Adipocyte (in vitro differentiated cells): ENCODE measurements around the gene SH3BP1.
"Not testable (repeated sequence)": the region's sequence is repeated elsewhere in the genome, so short reads cannot be mapped to it uniquely, and the experiment has no call there.

Experiments used
- DNase-seq: peaks from one replicate; pipeline ENCODE4 v3.0.0-alpha.2; 2015; ENCODE audit warnings: low read depth
- H3K27me3 ChIP-seq: replicated peaks from 2 replicates; pipeline ENCODE4 v1.7.0; 2013; ENCODE audit warnings: mild to moderate bottlenecking, low read length, moderate library complexity; ENCODE audit not compliant: control insufficient read depth, insufficient read depth
- H3K36me3 ChIP-seq: 2 replicates; pipeline ENCODE4 v1.7.0; 2013; ENCODE audit warnings: low read length, mild to moderate bottlenecking, moderate library complexity; ENCODE audit not compliant: control insufficient read depth, insufficient read depth, severe bottlenecking
- H3K4me1 ChIP-seq: 2 replicates; pipeline ENCODE4 v1.7.0; 2013; ENCODE audit warnings: mild to moderate bottlenecking, low read length, moderate library complexity; ENCODE audit not compliant: control insufficient read depth, insufficient read depth
- H3K4me3 ChIP-seq: 2 replicates; pipeline ENCODE4 v1.7.0; 2013; ENCODE audit warnings: mild to moderate bottlenecking, low read length, moderate library complexity
- H3K9ac ChIP-seq: 2 replicates; pipeline ENCODE4 v1.7.0; 2013; ENCODE audit warnings: mild to moderate bottlenecking, low read length, moderate library complexity
- H3K9me3 ChIP-seq: 2 replicates; pipeline ENCODE4 v1.7.0; 2013; ENCODE audit warnings: mild to moderate bottlenecking, low read length, moderate library complexity; ENCODE audit not compliant: control insufficient read depth

Gene SH3BP1

DNA sequence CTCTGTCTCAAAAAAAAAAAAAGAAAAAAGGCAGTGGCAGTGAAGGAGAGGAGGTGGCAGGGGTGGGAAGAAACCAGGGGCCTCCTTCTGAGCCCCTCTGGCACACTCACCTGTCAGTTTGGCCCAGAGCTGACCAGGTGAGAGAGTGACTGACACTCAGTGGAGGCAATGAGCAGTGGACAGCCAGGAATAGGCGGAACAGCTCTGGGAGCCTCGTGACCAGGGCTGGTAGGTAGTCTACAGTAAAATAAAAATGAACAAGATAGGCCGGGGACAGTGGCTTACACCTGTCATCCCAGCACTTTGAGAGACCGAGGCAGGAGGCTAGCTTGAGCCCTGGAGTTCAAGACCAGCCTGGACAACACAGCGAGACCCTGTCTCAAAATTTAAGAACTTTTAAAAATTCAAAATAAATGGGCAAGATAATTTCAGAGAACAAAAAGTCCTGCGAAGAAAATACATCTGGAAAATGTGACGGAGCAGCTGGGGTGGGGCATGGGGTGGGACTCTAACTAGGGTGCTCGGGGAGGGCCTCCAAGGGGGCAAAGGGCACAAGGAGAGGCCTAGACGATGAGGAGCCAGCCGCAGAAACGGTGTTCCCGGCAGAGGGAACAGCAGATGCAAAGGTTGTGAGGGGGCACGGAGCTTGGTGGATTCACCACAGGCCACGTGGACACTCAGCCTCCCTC, 15.2 kb downstream of the SH3BP1 start:
- H3K9ac ChIP-seq = no peak overlapping the region
- no peaks in the 10 kb centered on the region for H3K9me3 ChIP-seq
- H3K27me3 ChIP-seq = no peaks in the 10 kb centered on the region
- peaks cover 11% of the 10 kb centered on the region for H3K4me1 ChIP-seq
- peaks cover 18% of the 10 kb centered on the region for H3K36me3 ChIP-seq
- no peak overlapping the region for H3K4me3 ChIP-seq
- DNase-seq = no peak

DNA sequence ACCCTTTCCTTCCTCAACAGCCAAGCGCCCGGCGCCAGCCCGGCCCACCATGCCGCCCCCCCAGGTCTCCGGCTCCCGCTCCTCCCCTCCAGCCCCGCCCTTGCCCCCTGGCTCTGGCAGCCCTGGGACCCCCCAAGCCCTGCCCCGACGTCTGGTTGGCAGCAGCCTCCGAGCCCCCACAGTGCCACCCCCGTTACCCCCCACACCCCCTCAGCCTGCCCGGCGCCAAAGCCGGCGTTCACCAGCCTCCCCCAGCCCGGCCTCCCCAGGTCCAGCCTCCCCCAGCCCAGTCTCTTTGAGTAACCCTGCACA, 15.7 kb downstream of the SH3BP1 start:
- Histone ChIP-seq H3K9me3 (no peaks in the 10 kb centered on the region), H3K4me1 (peaks cover 15% of the 10 kb centered on the region)

DNA sequence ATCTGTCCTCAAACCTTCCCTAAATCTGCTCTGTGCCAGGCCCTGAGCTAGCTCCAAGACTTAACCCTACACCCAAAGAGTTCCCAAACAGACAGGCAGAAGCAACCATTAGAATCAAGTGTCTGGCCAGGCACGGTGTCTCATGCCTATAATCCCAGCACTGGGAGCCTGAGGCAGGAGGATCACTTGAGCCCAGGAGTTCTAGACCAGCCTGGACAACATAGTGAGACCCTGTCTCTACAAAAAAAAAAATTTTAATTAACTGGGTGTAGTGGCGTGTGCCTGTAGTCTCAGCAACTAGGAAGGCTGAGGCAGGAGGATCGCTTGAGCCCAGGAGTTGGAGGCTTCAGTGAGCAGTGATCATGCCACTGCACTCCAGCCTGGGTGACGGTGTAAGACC, 17.1 kb downstream of the SH3BP1 start:
- not testable (repeated sequence) for H3K4me3 ChIP-seq, H3K36me3 ChIP-seq, H3K9me3 ChIP-seq, H3K27me3 ChIP-seq, DNase-seq, H3K9ac ChIP-seq
- peaks cover 22% of the 10 kb centered on the region for H3K4me1 ChIP-seq

More for the DNA sequence above, 15.7 kb downstream of the SH3BP1 start:
- Histone ChIP-seq H3K4me3 (no peak overlapping the region), H3K27me3 (no peaks in the 10 kb centered on the region), H3K9ac (no peak overlapping the region), H3K36me3 (peaks cover 18% of the 10 kb centered on the region)
- DNase-seq = no peak

- Histone ChIP-seq H3K9ac (peak overlapping the region; percentile 78), H3K4me3 (peak overlapping the region; percentile 81)
These were observed 18.2 kb downstream of the SH3BP1 start for GRCh38 chr22:37657590-37658132.

DNA sequence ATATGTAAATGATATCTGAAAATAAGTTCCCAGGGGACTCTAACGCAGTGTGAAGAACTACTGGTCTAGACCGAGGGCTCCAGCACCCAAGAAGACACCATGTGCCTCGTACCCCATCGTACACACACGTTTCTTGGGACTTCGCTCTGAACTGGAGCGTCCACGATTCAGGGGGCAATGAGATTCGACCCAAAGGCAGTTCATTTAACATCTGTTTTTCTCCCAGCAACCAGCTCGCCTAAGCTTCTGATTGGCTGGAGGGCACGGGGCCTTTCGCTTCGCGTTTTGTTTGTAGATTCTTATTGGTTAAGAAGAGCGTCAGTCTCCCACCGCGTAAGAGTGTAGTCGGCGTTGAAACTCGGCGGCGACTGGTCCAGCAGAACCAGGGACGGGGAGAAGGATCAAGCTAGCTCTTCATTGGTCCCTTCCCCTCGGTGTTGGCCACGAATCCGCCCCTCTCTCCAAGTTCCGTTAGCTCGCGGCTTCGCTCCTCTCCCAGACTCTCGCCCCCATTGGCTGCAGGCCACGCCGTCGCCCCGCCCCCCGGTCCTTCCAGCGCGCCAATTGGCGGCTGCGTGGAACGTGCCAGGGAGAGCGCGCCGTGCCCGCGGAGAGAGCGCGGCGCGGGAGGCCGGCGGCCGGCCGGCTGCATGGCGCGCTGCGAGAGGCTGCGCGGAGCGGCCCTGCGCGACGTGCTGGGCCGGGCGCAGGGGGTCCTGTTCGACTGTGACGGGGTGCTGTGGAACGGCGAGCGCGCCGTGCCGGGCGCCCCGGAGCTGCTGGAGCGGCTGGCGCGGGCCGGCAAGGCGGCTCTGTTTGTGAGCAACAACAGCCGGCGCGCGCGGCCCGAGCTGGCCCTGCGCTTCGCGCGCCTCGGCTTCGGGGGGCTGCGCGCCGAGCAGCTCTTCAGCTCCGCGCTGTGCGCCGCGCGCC, 18.9 kb downstream of the SH3BP1 start, which contains the start of gene PDXP:
Gene PDXP (plus strand): TSS at position 591 of the 933 bp plus-strand sequence. CDS start 60 bp downstream, at position 651.
- Histone ChIP-seq H3K4me1 (peaks cover 23% of the 10 kb centered on the region), H3K36me3 (peaks cover 2% of the 10 kb centered on the region), H3K4me3 (peak within 1 kb of the TSS; percentile 81), H3K27me3 (no peaks in the 10 kb centered on the region), H3K9me3 (no peaks in the 10 kb centered on the region), H3K9ac (peak within 1 kb of the TSS; percentile 82)
- peak; percentile 100 for DNase-seq

More at GRCh38 chr22:37657590-37658132, 18.2 kb downstream of the SH3BP1 start:
- Histone ChIP-seq H3K27me3 (no peaks in the 10 kb centered on the region), H3K4me1 (peaks cover 23% of the 10 kb centered on the region), H3K36me3 (peaks cover 5% of the 10 kb centered on the region), H3K9me3 (no peaks in the 10 kb centered on the region)
- no peak for DNase-seq

- Histone ChIP-seq H3K9me3 (no peaks in the 10 kb centered on the region), H3K27me3 (no peaks in the 10 kb centered on the region), H3K36me3 (no peaks in the 10 kb centered on the region), H3K4me3 (peak overlapping the region; percentile 81), H3K9ac (peak overlapping the region; percentile 82), H3K4me1 (peaks cover 23% of the 10 kb centered on the region)
- no peak for DNase-seq
These were observed 19.8 kb downstream of the SH3BP1 start for GRCh38 chr22:37659066-37659896.

DNA sequence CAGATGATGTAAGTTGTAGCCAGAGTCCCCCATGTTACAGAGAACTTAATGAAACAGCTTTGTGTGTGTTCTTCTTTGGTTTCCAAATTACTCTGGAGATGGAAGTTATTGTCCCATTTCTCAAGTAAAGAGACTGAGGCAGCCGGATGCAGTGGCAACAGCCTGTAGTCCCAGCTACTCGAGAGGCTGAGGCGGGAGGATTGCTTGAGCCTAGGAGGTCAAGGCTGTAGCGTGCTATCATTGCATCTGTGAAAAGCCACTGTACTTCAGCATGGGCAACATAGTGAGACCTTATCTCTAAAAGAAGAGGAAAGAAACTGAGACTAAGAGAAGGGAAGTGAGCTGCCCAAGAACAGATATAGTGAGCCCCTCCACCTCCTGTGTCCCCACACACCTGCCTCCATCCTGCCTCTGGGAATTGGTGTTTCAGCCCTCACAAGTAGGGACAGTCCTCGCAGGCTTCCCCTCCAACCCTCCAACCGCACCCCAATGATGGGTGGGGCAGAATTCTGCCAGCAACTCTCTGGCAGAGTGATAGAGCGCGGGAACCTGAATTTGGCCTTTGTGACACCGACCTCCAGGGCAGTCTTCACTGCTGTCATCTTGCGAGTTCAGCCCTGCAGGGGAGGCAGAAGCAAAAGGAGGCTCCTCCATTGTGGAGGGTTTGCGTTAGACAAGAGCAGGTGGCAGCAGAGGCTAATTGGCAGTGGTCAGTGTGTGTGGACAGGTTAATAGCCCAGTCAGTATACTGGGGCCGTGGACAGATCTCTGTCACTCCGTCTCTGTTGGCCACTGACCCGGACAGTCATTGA, 20.6 kb downstream of the SH3BP1 start:
- peak overlapping the region; percentile 82 for H3K9ac ChIP-seq
- no peaks in the 10 kb centered on the region for H3K9me3 ChIP-seq
- H3K4me1 ChIP-seq = peaks cover 28% of the 10 kb centered on the region
- no peaks in the 10 kb centered on the region for H3K36me3 ChIP-seq
- DNase-seq = no peak
- peak overlapping the region; percentile 81 for H3K4me3 ChIP-seq
- H3K27me3 ChIP-seq = no peaks in the 10 kb centered on the region

DNA sequence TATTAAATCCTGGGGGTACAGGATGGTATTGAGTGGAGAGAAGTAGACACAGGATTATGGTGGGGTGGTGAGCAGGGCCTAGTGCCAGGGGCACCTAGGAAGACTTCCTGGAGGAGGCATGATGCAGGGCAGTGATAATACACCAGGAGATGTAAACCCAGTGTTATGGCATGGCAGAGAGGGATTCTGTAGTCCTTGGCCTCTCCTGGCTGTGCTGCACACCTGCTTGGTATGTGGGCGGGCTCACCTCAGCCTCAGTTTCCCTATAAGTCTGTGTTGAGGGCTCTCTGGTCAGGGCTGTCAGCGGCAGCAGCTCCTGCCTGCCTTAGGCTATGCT, 21.2 kb downstream of the SH3BP1 start:
- no peak overlapping the region for H3K9ac ChIP-seq
- DNase-seq = no peak
- H3K36me3 ChIP-seq = peaks cover under 1% of the 10 kb centered on the region
- no peaks in the 10 kb centered on the region for H3K27me3 ChIP-seq
- no peak overlapping the region for H3K4me3 ChIP-seq
- peaks cover 28% of the 10 kb centered on the region for H3K4me1 ChIP-seq
- no peaks in the 10 kb centered on the region for H3K9me3 ChIP-seq

DNA sequence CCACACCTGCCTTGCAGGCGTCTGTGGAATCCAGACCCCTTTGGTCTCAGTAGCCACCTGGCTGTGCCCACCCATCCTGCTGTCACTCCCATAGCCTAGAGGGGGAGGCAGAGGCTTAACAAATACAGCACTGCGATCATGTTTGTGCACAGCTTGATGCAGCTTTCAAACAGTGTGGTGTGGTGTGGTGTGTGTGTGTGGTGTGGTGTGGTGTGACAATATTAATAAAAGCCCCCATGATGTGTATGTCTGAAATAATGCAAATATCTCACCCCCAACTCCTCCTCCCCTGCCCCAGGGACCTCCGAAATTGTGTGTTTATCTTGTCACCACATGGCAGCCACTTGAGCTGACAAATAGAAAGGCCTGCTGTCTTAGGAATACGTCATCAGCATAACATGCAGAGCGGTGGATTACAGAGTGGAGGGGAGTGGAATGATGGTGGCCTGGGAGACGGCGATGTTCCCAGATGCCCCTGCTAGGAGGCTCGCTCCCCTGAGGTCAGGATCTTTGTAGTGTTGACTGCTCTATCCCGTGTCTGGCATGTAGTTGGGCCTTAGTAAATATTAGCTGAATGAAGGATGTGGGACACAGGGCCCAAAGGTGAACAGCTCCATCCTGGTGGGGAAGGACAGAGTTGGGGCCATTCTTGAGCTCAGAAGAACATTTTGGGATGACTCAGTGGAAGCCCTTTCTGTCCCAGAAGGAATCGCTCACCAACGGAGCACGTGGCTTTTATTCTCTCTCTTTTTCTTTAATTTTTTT, 21.9 kb downstream of the SH3BP1 start:
- peaks cover 28% of the 10 kb centered on the region for H3K4me1 ChIP-seq
- DNase-seq = peak; percentile 79

DNA sequence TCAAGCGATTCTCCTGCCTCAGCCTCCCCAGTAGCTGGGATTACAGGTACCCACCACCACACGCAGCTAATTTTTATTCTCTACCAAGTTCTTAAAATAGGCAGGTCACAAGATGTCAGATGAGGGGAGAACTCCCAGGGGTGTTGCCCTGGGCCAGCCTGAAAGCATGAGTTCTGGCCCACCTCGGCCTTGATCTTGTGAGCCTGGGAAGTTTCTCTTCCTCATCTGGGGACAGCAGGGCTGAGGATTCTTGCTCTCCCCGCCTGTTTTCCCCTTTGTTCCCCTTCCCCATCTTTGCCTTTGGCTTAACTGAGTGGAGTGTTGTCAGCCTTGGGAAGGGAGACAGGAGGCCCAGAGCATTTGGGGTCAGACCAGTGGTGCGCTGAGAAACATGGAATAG, 22.6 kb downstream of the SH3BP1 start:
- H3K36me3 ChIP-seq = peaks cover 13% of the 10 kb centered on the region
- no peak overlapping the region for H3K9ac ChIP-seq
- peaks cover 28% of the 10 kb centered on the region for H3K4me1 ChIP-seq
- no peak for DNase-seq
- no peak overlapping the region for H3K4me3 ChIP-seq
- H3K9me3 ChIP-seq = no peaks in the 10 kb centered on the region
- H3K27me3 ChIP-seq = no peaks in the 10 kb centered on the region

More for the DNA sequence above, 21.9 kb downstream of the SH3BP1 start:
- Histone ChIP-seq H3K4me3 (no peak overlapping the region), H3K9me3 (no peaks in the 10 kb centered on the region), H3K27me3 (no peaks in the 10 kb centered on the region), H3K9ac (peak overlapping the region; percentile 24), H3K36me3 (peaks cover 7% of the 10 kb centered on the region)
